M059J (cell line): ENCODE measurements around the gene DOK7. TPM values are rescaled to one million over a fixed set of nuclear protein-coding genes. Genes with fewer than 3 reads are reported as not detected.
"Not testable (repeated sequence)": the region's sequence is repeated elsewhere in the genome, so short reads cannot be mapped to it uniquely, and the experiment has no call there.

ENCODE experiments used
- DNase-seq: peaks from one replicate; pipeline ENCODE4 v3.0.0-alpha.2; 2012; ENCODE audit warnings: low read depth
- total RNA-seq: library from RNA; depleted of rRNA; stranded (reverse); fragments of >200 nt; shearing (Covaris generic); gene quantifications from 2 replicates; pipeline ENCODE4 v1.2.3, GENCODE V29; 2014; rRNA removed

The DOK7 gene
- total RNA-seq, 1 experiment from 2014 or later = 3.1 TPM

GRCh38 chr4:3532751-3533422 lies 69.8 kb downstream of the DOK7 start:
- no peak for DNase-seq

- no peak for DNase-seq
Observed at GRCh38 chr4:3533423-3533820, 70.3 kb downstream of the DOK7 start.

- not testable (repeated sequence) for DNase-seq
Observed at GRCh38 chr4:3535812-3536211, 72.7 kb downstream of the DOK7 start.

- not testable (repeated sequence) for DNase-seq
Observed at GRCh38 chr4:3538906-3539305, 75.8 kb downstream of the DOK7 start.

- not testable (repeated sequence) for DNase-seq
Observed at GRCh38 chr4:3543415-3543814, 80.3 kb downstream of the DOK7 start.

Other genes starting within 250 kb of the DOK7 start
- gene MSANTD1, start 214.1 kb upstream of the DOK7 start, total RNA-seq = 0.10 TPM in 1 of 2 replicates, not detected in the other
- 7.5 and 15.8 TPM in 2 replicates for gene RGS12, start 170.3 kb upstream of the DOK7 start, total RNA-seq
- gene HGFAC, start 21.3 kb upstream of the DOK7 start, total RNA-seq = not detected in 2 replicates
- 91.0 and 156 TPM in 2 replicates for gene LRPAP1, start 69.1 kb downstream of the DOK7 start, total RNA-seq